ENCODE results near the gene BUD13. TPM values are rescaled to one million over a fixed set of nuclear protein-coding genes. Genes with fewer than 3 reads are reported as not detected.

BUD13 gene
- total RNA-seq, 1 experiment from 2014 or later = 10.4 TPM

DNA sequence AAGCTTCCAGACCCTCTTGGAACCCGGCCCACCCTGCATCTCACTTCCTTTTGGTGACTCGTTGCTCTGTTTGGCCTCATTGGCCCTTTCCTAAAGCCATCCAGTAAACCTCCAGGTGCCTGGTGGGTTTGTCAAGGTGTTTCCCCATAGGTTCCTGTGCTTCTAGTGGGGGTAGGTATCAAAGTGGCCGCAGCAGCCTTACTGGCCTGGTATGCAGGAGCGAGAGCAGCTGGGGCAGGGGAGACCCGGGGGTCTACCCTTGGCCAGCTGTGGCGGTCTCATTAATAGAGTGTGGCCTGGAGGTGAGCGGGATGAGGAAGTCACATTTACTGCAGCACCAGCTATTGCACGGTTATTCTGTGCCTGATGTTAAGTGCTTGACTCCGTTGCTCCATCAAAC, 46.3 kb upstream of the BUD13 start:
- no peak overlapping the region for H3K4me3 Mint-ChIP-seq (ENCODE audit: low read depth, unreplicated experiment)
- DNase-seq = no peak
- intact Hi-C loops (cut with micrococcal nuclease; ENCODE audit: unreplicated experiment) = no loop called here
- H3K27ac Mint-ChIP-seq (ENCODE audit: unreplicated experiment) = no peak overlapping the region
- H3K9me3 Mint-ChIP-seq (ENCODE audit: low read depth, unreplicated experiment) = no peaks in the 10 kb centered on the region
- H3K4me1 Mint-ChIP-seq (ENCODE audit: low read depth, unreplicated experiment) = no peaks in the 10 kb centered on the region
- TF ChIP-seq, protein P1, sequence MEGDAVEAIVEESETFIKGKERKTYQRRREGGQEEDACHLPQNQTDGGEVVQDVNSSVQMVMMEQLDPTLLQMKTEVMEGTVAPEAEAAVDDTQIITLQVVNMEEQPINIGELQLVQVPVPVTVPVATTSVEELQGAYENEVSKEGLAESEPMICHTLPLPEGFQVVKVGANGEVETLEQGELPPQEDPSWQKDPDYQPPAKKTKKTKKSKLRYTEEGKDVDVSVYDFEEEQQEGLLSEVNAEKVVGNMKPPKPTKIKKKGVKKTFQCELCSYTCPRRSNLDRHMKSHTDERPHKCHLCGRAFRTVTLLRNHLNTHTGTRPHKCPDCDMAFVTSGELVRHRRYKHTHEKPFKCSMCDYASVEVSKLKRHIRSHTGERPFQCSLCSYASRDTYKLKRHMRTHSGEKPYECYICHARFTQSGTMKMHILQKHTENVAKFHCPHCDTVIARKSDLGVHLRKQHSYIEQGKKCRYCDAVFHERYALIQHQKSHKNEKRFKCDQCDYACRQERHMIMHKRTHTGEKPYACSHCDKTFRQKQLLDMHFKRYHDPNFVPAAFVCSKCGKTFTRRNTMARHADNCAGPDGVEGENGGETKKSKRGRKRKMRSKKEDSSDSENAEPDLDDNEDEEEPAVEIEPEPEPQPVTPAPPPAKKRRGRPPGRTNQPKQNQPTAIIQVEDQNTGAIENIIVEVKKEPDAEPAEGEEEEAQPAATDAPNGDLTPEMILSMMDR (IDR thresholded peaks at IDR 0.05; ENCODE audit: unreplicated experiment) = no peak
- peaks cover 5% of the 10 kb centered on the region for H3K36me3 Mint-ChIP-seq (ENCODE audit: insufficient read depth, unreplicated experiment)
- H3K27me3 Mint-ChIP-seq (ENCODE audit: unreplicated experiment) = peaks cover 24% of the 10 kb centered on the region
- BruUV-seq (replicated peaks) = no TSS peak
- CTCF ChIA-PET = no interaction called here

DNA sequence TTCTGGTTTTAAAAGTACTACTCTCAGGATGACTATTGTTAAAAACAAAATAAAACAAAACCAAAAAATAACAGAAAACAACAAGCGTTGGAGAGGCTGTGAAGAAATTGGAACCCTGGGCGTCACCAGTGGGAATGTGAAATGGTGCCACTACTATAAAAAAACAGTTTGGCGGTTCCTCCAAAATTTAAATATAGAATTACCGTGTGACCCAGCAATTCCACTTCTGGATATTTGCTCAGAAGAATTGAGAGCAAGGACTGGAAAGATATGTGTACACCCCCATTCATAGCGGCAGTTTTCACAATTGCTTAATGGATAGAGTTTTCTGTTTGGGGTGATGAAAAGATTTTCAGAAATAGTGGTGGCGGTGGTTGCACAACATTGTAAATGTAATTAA, 41.7 kb upstream of the BUD13 start:
- intact Hi-C loops (cut with micrococcal nuclease; ENCODE audit: unreplicated experiment) = no loop called here
- TF ChIP-seq, protein P1 (IDR thresholded peaks at IDR 0.05; ENCODE audit: unreplicated experiment) = no peak
- DNase-seq = no peak
- CTCF ChIA-PET = no interaction called here
- peaks cover 5% of the 10 kb centered on the region for H3K36me3 Mint-ChIP-seq (ENCODE audit: insufficient read depth, unreplicated experiment)
- peaks cover 23% of the 10 kb centered on the region for H3K27me3 Mint-ChIP-seq (ENCODE audit: unreplicated experiment)
- no peaks in the 10 kb centered on the region for H3K4me1 Mint-ChIP-seq (ENCODE audit: low read depth, unreplicated experiment)
- no peaks in the 10 kb centered on the region for H3K9me3 Mint-ChIP-seq (ENCODE audit: low read depth, unreplicated experiment)
- no peak overlapping the region for H3K4me3 Mint-ChIP-seq (ENCODE audit: low read depth, unreplicated experiment)
- no peak overlapping the region for H3K27ac Mint-ChIP-seq (ENCODE audit: unreplicated experiment)
- no TSS peak for BruUV-seq (replicated peaks)

DNA sequence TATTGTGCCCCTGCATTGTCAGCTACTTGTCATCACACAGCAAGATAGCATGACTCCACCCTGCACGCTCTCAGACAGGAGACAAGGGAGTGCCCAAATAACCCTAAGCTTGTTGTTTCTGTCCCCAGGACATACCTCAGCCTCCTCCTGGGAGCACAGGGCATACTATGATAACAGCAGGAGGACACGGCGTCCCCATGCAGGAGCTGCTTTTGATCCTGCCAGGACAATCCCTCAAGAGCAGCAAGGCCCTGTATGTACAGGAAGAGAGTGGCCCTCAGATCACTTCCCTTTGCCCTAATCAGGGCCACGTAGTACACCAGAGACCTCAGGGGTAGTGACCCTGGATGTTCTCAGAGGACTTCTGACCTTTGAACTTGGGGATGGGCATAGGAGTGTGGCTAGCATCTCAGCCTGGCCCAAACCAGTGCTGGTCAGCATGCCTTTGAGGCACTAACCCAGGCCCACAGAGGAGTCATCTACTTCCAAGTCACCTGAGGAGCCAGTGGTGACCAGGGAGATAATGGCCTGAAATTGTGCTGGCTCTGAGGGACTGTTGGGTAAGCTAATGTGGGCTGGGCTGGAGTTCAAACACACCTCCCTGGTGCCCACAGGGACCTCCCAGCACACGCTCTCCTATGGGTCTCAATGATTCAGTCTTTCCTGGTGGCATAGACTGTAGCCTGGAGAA, 41.1 kb upstream of the BUD13 start:
- TF ChIP-seq, protein P1 (IDR thresholded peaks at IDR 0.05; ENCODE audit: unreplicated experiment) = no peak
- Mint-ChIP-seq H3K4me3 (ENCODE audit: low read depth, unreplicated experiment) (no peak overlapping the region), H3K36me3 (ENCODE audit: insufficient read depth, unreplicated experiment) (peaks cover 5% of the 10 kb centered on the region), H3K27me3 (ENCODE audit: unreplicated experiment) (peaks cover 23% of the 10 kb centered on the region), H3K9me3 (ENCODE audit: low read depth, unreplicated experiment) (no peaks in the 10 kb centered on the region), H3K27ac (ENCODE audit: unreplicated experiment) (no peak overlapping the region), H3K4me1 (ENCODE audit: low read depth, unreplicated experiment) (no peaks in the 10 kb centered on the region)
- no peak for DNase-seq
- intact Hi-C loops (cut with micrococcal nuclease; ENCODE audit: unreplicated experiment) = no loop called here
- CTCF ChIA-PET = interaction anchor here (0.6 kb wide), 1 partner anchor 340 kb away, joined by 4 read pairs; no protein-coding TSS in a partner anchor
- BruUV-seq (replicated peaks) = no TSS peak

DNA sequence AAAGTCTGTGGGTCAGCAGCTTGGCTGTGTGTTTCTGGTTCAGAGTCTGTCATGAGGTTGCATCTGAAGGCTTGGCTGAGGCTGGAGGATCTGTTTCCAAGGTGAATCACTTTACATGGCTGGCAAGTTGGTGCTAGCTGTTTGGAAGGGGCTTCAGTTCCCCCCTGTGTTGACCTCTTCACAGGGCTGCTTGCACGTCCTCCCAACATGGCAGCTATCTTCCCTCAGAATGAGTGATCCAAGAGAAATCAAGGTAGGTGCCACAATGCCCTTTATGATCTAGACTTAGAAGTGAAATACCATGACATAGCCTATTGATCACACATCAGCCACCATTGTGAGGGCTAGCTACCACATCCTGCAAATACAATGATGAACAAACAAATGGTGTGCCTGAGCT, 40.4 kb upstream of the BUD13 start:
- peaks cover 5% of the 10 kb centered on the region for H3K36me3 Mint-ChIP-seq (ENCODE audit: insufficient read depth, unreplicated experiment)
- H3K27me3 Mint-ChIP-seq (ENCODE audit: unreplicated experiment) = peaks cover 23% of the 10 kb centered on the region
- peaks cover 2% of the 10 kb centered on the region for H3K4me1 Mint-ChIP-seq (ENCODE audit: low read depth, unreplicated experiment)
- BruUV-seq (replicated peaks) = no TSS peak
- H3K9me3 Mint-ChIP-seq (ENCODE audit: low read depth, unreplicated experiment) = no peaks in the 10 kb centered on the region
- no peak overlapping the region for H3K4me3 Mint-ChIP-seq (ENCODE audit: low read depth, unreplicated experiment)
- DNase-seq = no peak
- TF ChIP-seq, protein P1 (IDR thresholded peaks at IDR 0.05; ENCODE audit: unreplicated experiment) = no peak
- intact Hi-C loops (cut with micrococcal nuclease; ENCODE audit: unreplicated experiment) = no loop called here
- H3K27ac Mint-ChIP-seq (ENCODE audit: unreplicated experiment) = no peak overlapping the region
- CTCF ChIA-PET = interaction anchor here (0.6 kb wide), 1 partner anchor 339 kb away, joined by 4 read pairs; no protein-coding TSS in a partner anchor
